ENCODE measurements around the gene GAS2L3. TPM values are rescaled to one million over a fixed set of nuclear protein-coding genes. Genes with fewer than 3 reads are reported as not detected.

Gene GAS2L3
- total RNA-seq, 4 donors from 2014 or later, result 2.4 to 10.2 (median 3.3) TPM

- no peak overlapping the region for H3K4me3 ChIP-seq (replicated peaks in 1 of 3)
- intact Hi-C loops (cut with DNase I), result no loop called here
- H3K36me3 ChIP-seq, result no peaks in the 10 kb centered on the region
- no peaks in the 10 kb centered on the region for H3K9me3 ChIP-seq
- no peaks in the 10 kb centered on the region for H3K27me3 ChIP-seq
- 84 to 91% methylated on average over 6 of the region's 6 CpGs for WGBS, 2 donors
- DNase-seq, result no peak
- no peaks in the 10 kb centered on the region for H3K4me1 ChIP-seq
- H3K27ac ChIP-seq, result peak overlapping the region in 1 of 3 donors; percentile 17
- TF ChIP-seq CTCF (IDR thresholded peaks at IDR 0.05), result no peak
- TF ChIP-seq POLR2A (IDR thresholded peaks at IDR 0.05), result no peak
Measured at GRCh38 chr12:100564905-100565467, 8.5 kb upstream of the GAS2L3 start.

DNA sequence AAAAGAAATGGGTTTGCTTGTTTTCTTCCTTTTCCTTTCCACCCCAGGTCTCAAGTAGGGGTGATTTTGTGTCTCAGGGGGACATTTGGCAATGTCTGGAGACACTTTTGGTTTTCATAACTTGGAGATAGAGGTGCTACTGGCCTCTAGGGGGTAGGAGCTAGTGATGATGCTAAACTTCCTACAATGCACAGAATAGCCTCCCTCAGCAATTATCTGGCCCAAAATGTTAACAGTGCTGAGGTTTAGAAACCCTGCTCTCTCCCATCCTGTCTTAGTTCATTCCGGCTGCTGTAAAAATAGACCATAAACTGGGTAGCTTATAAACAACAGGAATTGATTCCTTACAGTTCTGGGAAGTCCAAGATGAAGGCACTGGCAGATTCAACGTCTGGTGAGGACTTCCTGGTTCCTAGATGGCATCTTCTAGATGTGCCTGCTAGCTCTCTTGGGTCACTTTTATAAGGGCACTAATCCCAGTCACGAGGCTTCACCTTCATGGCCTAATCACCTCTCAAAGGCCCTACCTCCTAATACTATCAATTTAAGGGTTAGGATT lies 7.4 kb upstream of the GAS2L3 start:
- H3K27ac ChIP-seq, result no peak overlapping the region
- TF ChIP-seq POLR2A (IDR thresholded peaks at IDR 0.05), result no peak
- no peak for TF ChIP-seq CTCF (IDR thresholded peaks at IDR 0.05)
- intact Hi-C loops (cut with DNase I), result no loop called here
- H3K27me3 ChIP-seq, result no peaks in the 10 kb centered on the region
- H3K9me3 ChIP-seq, result no peaks in the 10 kb centered on the region
- DNase-seq, result no peak
- no peak overlapping the region for H3K4me3 ChIP-seq (replicated peaks in 1 of 3)
- 65 to 76% methylated on average over 3 of the region's 3 CpGs for whole genome bisulfite sequencing, 2 donors
- H3K36me3 ChIP-seq, result no peaks in the 10 kb centered on the region
- no peaks in the 10 kb centered on the region for H3K4me1 ChIP-seq

- 37 to 49% methylated on average over 3 of the region's 3 CpGs for WGBS, 2 donors
- intact Hi-C loops (cut with DNase I), result no loop called here
- DNase-seq, result no peak
- no peak overlapping the region for H3K4me3 ChIP-seq (replicated peaks in 1 of 3)
- H3K4me1 ChIP-seq, result no peaks in the 10 kb centered on the region
- H3K9me3 ChIP-seq, result no peaks in the 10 kb centered on the region
- TF ChIP-seq POLR2A (IDR thresholded peaks at IDR 0.05) (no peak), CTCF (IDR thresholded peaks at IDR 0.05) (no peak)
- no peaks in the 10 kb centered on the region for H3K27me3 ChIP-seq
- no peaks in the 10 kb centered on the region for H3K36me3 ChIP-seq
- H3K27ac ChIP-seq, result no peak overlapping the region
Measured at GRCh38 chr12:100566887-100567637, 6.4 kb upstream of the GAS2L3 start.

DNA sequence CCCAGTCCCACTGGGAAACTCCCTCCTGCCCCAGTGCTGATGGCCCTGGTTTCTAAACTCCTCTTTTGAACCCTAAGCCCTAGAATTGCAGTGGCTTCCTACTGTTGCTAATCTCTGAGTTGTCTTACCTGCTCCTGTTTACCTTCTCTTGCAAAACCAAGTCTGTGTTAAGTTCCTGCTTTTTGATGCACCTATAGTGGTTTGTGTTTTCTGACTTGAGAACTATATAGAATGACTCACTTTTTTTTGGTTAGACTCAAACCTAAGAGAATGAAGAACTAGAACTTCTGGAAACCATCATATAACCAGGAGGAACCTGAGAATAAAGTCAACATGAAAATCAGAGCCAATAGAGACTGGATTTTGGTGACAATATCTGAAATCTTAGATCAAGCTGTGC lies 5.5 kb upstream of the GAS2L3 start:
- TF ChIP-seq CTCF (IDR thresholded peaks at IDR 0.05) (no peak), POLR2A (IDR thresholded peaks at IDR 0.05) (no peak)
- Histone ChIP-seq H3K9me3 (no peaks in the 10 kb centered on the region), H3K27ac (no peak overlapping the region), H3K4me3 (replicated peaks in 1 of 3) (no peak overlapping the region), H3K4me1 (peaks cover under 1 to 2% of the 10 kb centered on the region in 2 donors), H3K36me3 (no peaks in the 10 kb centered on the region), H3K27me3 (no peaks in the 10 kb centered on the region)
- intact Hi-C loops (cut with DNase I), result no loop called here
- no peak for DNase-seq

GRCh38 chr12:100572184-100572583 lies 1.3 kb upstream of the GAS2L3 start:
- H3K9me3 ChIP-seq, result no peaks in the 10 kb centered on the region
- no peak overlapping the region for H3K27ac ChIP-seq
- H3K36me3 ChIP-seq, result no peaks in the 10 kb centered on the region
- no peaks in the 10 kb centered on the region for H3K27me3 ChIP-seq
- no peak for TF ChIP-seq CTCF (IDR thresholded peaks at IDR 0.05)
- TF ChIP-seq POLR2A (IDR thresholded peaks at IDR 0.05), result no peak
- 94 to 95% methylated on average over 3 of the region's 3 CpGs for WGBS, 2 donors
- H3K4me1 ChIP-seq, result peaks cover 8 to 13% of the 10 kb centered on the region in 2 donors
- no peak for DNase-seq
- H3K4me3 ChIP-seq (replicated peaks in 1 of 3), result no peak overlapping the region
- intact Hi-C loops (cut with DNase I), result no loop called here

All from thyroid gland (tissue), 4 donors.